Tibial artery (tissue), 4 donors: ENCODE data around the gene TNRC6A.

Experiments
- DNase-seq, 2 donors: peaks; one replicate each; pipeline ENCODE4 v3.0.0-alpha.2; 2019
- H3K27ac ChIP-seq, 2 donors: fragments of 200-600 bp; sonication (generic) in 1 of 2; 1 replicate in 1 of 2; 2 replicates in 1 of 2; pipeline ENCODE4 v1.5.1; 2018 to 2019; ENCODE audit warnings: mild to moderate bottlenecking in 1 of 2
- H3K27me3 ChIP-seq, 2 donors: fragments of 200-600 bp; sonication (generic) in 1 of 2; one replicate each; pipeline versions ENCODE4 v1.5.1 to v1.6.0; 2016 to 2019
- H3K36me3 ChIP-seq, 3 donors: fragments of 200-600 bp; sonication (generic) in 2 of 3; one replicate each; pipeline ENCODE4 v1.5.1; 2016 to 2019; ENCODE audit warnings: mild to moderate bottlenecking in 2 of 3
- H3K4me1 ChIP-seq, 4 donors: fragments of 200-600 bp; sonication (generic) in 2 of 4; 1 replicate in 3 of 4; 2 replicates in 1 of 4; pipeline ENCODE4 v1.5.1; 2016 to 2019
- H3K4me3 ChIP-seq, 2 donors: fragments of 200-600 bp; sonication (generic) in 1 of 2; 1 replicate in 1 of 2; 2 replicates in 1 of 2; pipeline ENCODE4 v1.5.1; 2018 to 2019; ENCODE audit warnings: mild to moderate bottlenecking in 2 of 2
- H3K9me3 ChIP-seq, 3 donors: fragments of 200-600 bp; sonication (generic) in 1 of 3; one replicate each; pipeline ENCODE4 v1.5.1; 2016 to 2019
- CTCF ChIP-seq, 2 experiments: fragments of 200-600 bp in 1 of 2; fragments of 450-650 bp in 1 of 2; IDR thresholded peaks; one replicate each; pipeline ENCODE4 v1.5.1; 2017 to 2019; ENCODE audit warnings: antibody characterized with exemption in 2 of 2, mild to moderate bottlenecking in 1 of 2, moderate library complexity in 1 of 2
- intact Hi-C: fragments of 100-400 bp; cut with DNase I; formaldehyde crosslinking; loops from one replicate; pipeline ENCODE4 v1.15.0; 2023; ENCODE audit warnings: low total_unique reads

The TNRC6A gene

GRCh38 chr16:24753437-24753836 lies 24.0 kb downstream of the TNRC6A start:
- TF ChIP-seq CTCF (IDR thresholded peaks at IDR 0.05) = no peak
- H3K36me3 ChIP-seq = no peaks in the 10 kb centered on the region
- intact Hi-C loops = no loop called here
- H3K27me3 ChIP-seq = no peaks in the 10 kb centered on the region
- DNase-seq = no peak
- no peak overlapping the region for H3K4me3 ChIP-seq
- H3K27ac ChIP-seq = no peak overlapping the region
- peaks cover 0 to 85% (median 26%) of the 10 kb centered on the region in 4 donors for H3K4me1 ChIP-seq
- no peaks in the 10 kb centered on the region for H3K9me3 ChIP-seq

- DNase-seq = no peak
- no peak for TF ChIP-seq CTCF (IDR thresholded peaks at IDR 0.05)
- H3K27me3 ChIP-seq = no peaks in the 10 kb centered on the region
- no peaks in the 10 kb centered on the region for H3K36me3 ChIP-seq
- no peak overlapping the region for H3K4me3 ChIP-seq
- H3K4me1 ChIP-seq = peaks cover 0 to 74% (median 15%) of the 10 kb centered on the region in 4 donors
- no peak overlapping the region for H3K27ac ChIP-seq
- intact Hi-C loops = no loop called here
- no peaks in the 10 kb centered on the region for H3K9me3 ChIP-seq
These were observed 25.1 kb downstream of the TNRC6A start for GRCh38 chr16:24754543-24754942.

- Histone ChIP-seq H3K9me3 (no peaks in the 10 kb centered on the region), H3K4me3 (no peak overlapping the region), H3K27me3 (no peaks in the 10 kb centered on the region), H3K27ac (no peak overlapping the region), H3K4me1 (peaks cover 0 to 66% (median 11%) of the 10 kb centered on the region in 4 donors), H3K36me3 (no peaks in the 10 kb centered on the region)
- no peak for DNase-seq
- intact Hi-C loops = no loop called here
- no peak for TF ChIP-seq CTCF (IDR thresholded peaks at IDR 0.05)
These were observed 25.9 kb downstream of the TNRC6A start for GRCh38 chr16:24755201-24755874.

GRCh38 chr16:24758373-24758772 lies 28.9 kb downstream of the TNRC6A start:
- intact Hi-C loops = no loop called here
- no peak for DNase-seq
- Histone ChIP-seq H3K36me3 (peaks cover 0 to 14% (median 13%) of the 10 kb centered on the region in 3 donors), H3K4me3 (no peak overlapping the region), H3K4me1 (peaks cover 0 to 39% (median 8%) of the 10 kb centered on the region in 4 donors), H3K27me3 (no peaks in the 10 kb centered on the region), H3K9me3 (no peaks in the 10 kb centered on the region), H3K27ac (no peak overlapping the region)
- no peak for TF ChIP-seq CTCF (IDR thresholded peaks at IDR 0.05)

GRCh38 chr16:24759006-24759405 lies 29.6 kb downstream of the TNRC6A start:
- no peak overlapping the region for H3K27ac ChIP-seq
- no peak for DNase-seq
- H3K36me3 ChIP-seq = peaks cover 0 to 14% (median 13%) of the 10 kb centered on the region in 3 donors
- no peak overlapping the region for H3K4me3 ChIP-seq
- no peaks in the 10 kb centered on the region for H3K9me3 ChIP-seq
- H3K4me1 ChIP-seq = peaks cover 0 to 34% (median 8%) of the 10 kb centered on the region in 4 donors
- intact Hi-C loops = no loop called here
- no peaks in the 10 kb centered on the region for H3K27me3 ChIP-seq
- TF ChIP-seq CTCF (IDR thresholded peaks at IDR 0.05) = no peak
